H1 (cell line): ENCODE results near the gene ARHGAP18. TPM values are rescaled to one million over a fixed set of nuclear protein-coding genes. Genes with fewer than 3 reads are reported as not detected.
A peak's percentile ranks its signal among the peaks of the same experiment; 100 is the strongest.

Experiments
- CTCF ChIA-PET: fragments of 300-600 bp; sonication (Branson Sonifier 250); formaldehyde crosslinking; loops from one replicate; lab custom pipeline; 2021; ENCODE audit not compliant: partially characterized antibody; lab: Charles Lee
- POLR2A ChIA-PET: fragments of 300-600 bp; sonication (Branson Sonifier 250); formaldehyde crosslinking; loops from one replicate; lab custom pipeline; 2021; ENCODE audit warnings: inconsistent platforms; ENCODE audit not compliant: partially characterized antibody; lab: Charles Lee
- DNase-seq, 2 experiments: peaks; one replicate each; pipeline versions ENCODE4 v3.0.0 to v3.0.0-alpha.2; 2010 to 2022; ENCODE audit warnings: low spot score in 2 of 2, low read depth in 1 of 2, mixed read lengths in 1 of 2
- FAIRE-seq: peaks from 2 replicates; lab custom pipeline; 2011; peaks lifted over from hg19 to GRCh38; lab: Jason Lieb, UNC
- H2AFZ ChIP-seq: 2 replicates; pipeline ENCODE4 v1.8.1; 2012; ENCODE audit warnings: low read length, inconsistent platforms
- H2AK5ac ChIP-seq: 2 replicates; pipeline ENCODE4 v1.6.1; 2013; ENCODE audit warnings: low read depth, low read length
- H2BK120ac ChIP-seq: replicated peaks from 2 replicates; pipeline ENCODE3; 2013; ENCODE audit warnings: low read depth, low read length, inconsistent platforms
- H2BK12ac ChIP-seq: 2 replicates; pipeline ENCODE4 v1.6.1; 2013; ENCODE audit warnings: low read depth, low read length
- H2BK15ac ChIP-seq: 2 replicates; pipeline ENCODE4 v1.6.1; 2013; ENCODE audit warnings: low read length
- H2BK20ac ChIP-seq: 2 replicates; pipeline ENCODE4 v1.6.1; 2013; ENCODE audit warnings: low read length
- H2BK5ac ChIP-seq: 2 replicates; pipeline ENCODE4 v1.6.1; 2013; ENCODE audit warnings: low read depth, low read length
- H3K14ac ChIP-seq: 2 replicates; pipeline ENCODE4 v1.6.1; 2013; ENCODE audit warnings: inconsistent platforms; ENCODE audit not compliant: insufficient read length
- H3K18ac ChIP-seq: 2 replicates; pipeline ENCODE4 v1.6.1; 2013; ENCODE audit warnings: low read length; ENCODE audit errors: extremely low read depth
- H3K23ac ChIP-seq: 2 replicates; pipeline ENCODE4 v1.6.1; 2013; ENCODE audit warnings: inconsistent platforms; ENCODE audit not compliant: insufficient read length
- H3K23me2 ChIP-seq: 2 replicates; pipeline ENCODE4 v1.6.1; 2013; ENCODE audit warnings: low read depth, low read length
- H3K27ac ChIP-seq: 2 replicates; pipeline ENCODE4 v1.6.1; 2011; ENCODE audit warnings: low read depth, low read length, inconsistent platforms
- H3K27me3 ChIP-seq, 4 experiments: replicated peaks in 1 of 4; 1 replicate in 1 of 4; 2 replicates in 3 of 4; pipeline versions ENCODE4 v1.6.1 to v1.8.1; 2011 to 2013; ENCODE audit warnings: low read length in 3 of 4, mild to moderate bottlenecking in 3 of 4, inconsistent platforms in 2 of 4, mixed read lengths in 2 of 4, moderate library complexity in 1 of 4; ENCODE audit not compliant: control insufficient read depth in 3 of 4, insufficient read depth in 3 of 4; ENCODE audit errors: extremely low read depth in 1 of 4
- H3K36me3 ChIP-seq, 4 experiments: 2 replicates each; pipeline versions ENCODE4 v1.6.1 to v1.8.1; 2011 to 2013; ENCODE audit warnings: mild to moderate bottlenecking in 4 of 4, low read length in 3 of 4, moderate library complexity in 2 of 4, control low read depth in 1 of 4, inconsistent platforms in 1 of 4; ENCODE audit not compliant: insufficient read depth in 4 of 4, control insufficient read depth in 2 of 4
- H3K4ac ChIP-seq: replicated peaks from 2 replicates; pipeline ENCODE3; 2013; ENCODE audit warnings: low read length, low read depth, mixed read lengths, inconsistent platforms; ENCODE audit not compliant: insufficient read length
- H3K4me1 ChIP-seq, 4 experiments: replicated peaks in 1 of 4; 1 replicate in 1 of 4; 2 replicates in 3 of 4; pipeline versions ENCODE4 v1.6.1 to v1.8.1; 2011 to 2013; ENCODE audit warnings: low read length in 3 of 4, inconsistent platforms in 2 of 4, mixed read lengths in 1 of 4; ENCODE audit not compliant: insufficient read depth in 4 of 4, control insufficient read depth in 3 of 4
- H3K4me2 ChIP-seq, 2 experiments: 2 replicates each; pipeline versions ENCODE4 v1.6.1 to v1.8.1; 2011 to 2013; ENCODE audit warnings: low read depth in 2 of 2, low read length in 2 of 2, control low read depth in 1 of 2, inconsistent platforms in 1 of 2, mild to moderate bottlenecking in 1 of 2; ENCODE audit not compliant: insufficient read depth in 1 of 2
- H3K4me3 ChIP-seq, 4 experiments: fragments of 200-600, 300-600 bp in 1 of 4; sonication (generic), shearing (Covaris generic), sonication (Bioruptor Twin) in 1 of 4; 2 replicates each; pipeline versions ENCODE4 v1.5.1 to v1.8.1; 2011 to 2016; ENCODE audit warnings: low read length in 4 of 4, low read depth in 3 of 4, control low read depth in 2 of 4, inconsistent platforms in 2 of 4, mild to moderate bottlenecking in 2 of 4, mixed read lengths in 1 of 4, moderate library complexity in 1 of 4; ENCODE audit not compliant: insufficient read depth in 2 of 4; ENCODE audit errors: extremely low read depth in 1 of 4
- H3K56ac ChIP-seq: replicated peaks from 2 replicates; pipeline ENCODE3; 2013; ENCODE audit warnings: low read depth, mild to moderate bottlenecking, mixed read lengths, low read length, inconsistent platforms; ENCODE audit not compliant: insufficient read length
- H3K79me1 ChIP-seq: 2 replicates; pipeline ENCODE4 v1.6.1; 2013; ENCODE audit warnings: low read depth, low read length, control low read depth
- H3K79me2 ChIP-seq, 2 experiments: 2 replicates each; pipeline versions ENCODE4 v1.6.1 to v1.8.1; 2012 to 2013; ENCODE audit warnings: low read length in 2 of 2, mild to moderate bottlenecking in 2 of 2, inconsistent platforms in 1 of 2; ENCODE audit not compliant: insufficient read depth in 2 of 2, control insufficient read depth in 1 of 2
- H3K9ac ChIP-seq, 4 experiments: replicated peaks in 1 of 4; 1 replicate in 1 of 4; 2 replicates in 3 of 4; pipeline versions ENCODE4 v1.6.1 to v1.8.1; 2011 to 2013; ENCODE audit warnings: low read depth in 3 of 4, low read length in 3 of 4, control low read depth in 2 of 4, mild to moderate bottlenecking in 2 of 4, moderate library complexity in 2 of 4, inconsistent platforms in 1 of 4; ENCODE audit errors: extremely low read depth in 1 of 4
- H3K9me3 ChIP-seq, 2 experiments: 2 replicates each; pipeline versions ENCODE4 v1.6.1 to v1.8.1; 2012 to 2013; ENCODE audit warnings: mild to moderate bottlenecking in 2 of 2, moderate library complexity in 2 of 2, control low read depth in 1 of 2, inconsistent platforms in 1 of 2, low read depth in 1 of 2, low read length in 1 of 2, mixed read lengths in 1 of 2; ENCODE audit not compliant: insufficient read depth in 2 of 2
- H4K20me1 ChIP-seq, 2 experiments: replicated peaks in 1 of 2; 2 replicates each; pipeline versions ENCODE3 to v1.8.1; 2011 to 2013; ENCODE audit warnings: inconsistent platforms in 2 of 2, low read length in 2 of 2, mild to moderate bottlenecking in 1 of 2; ENCODE audit not compliant: insufficient read depth in 2 of 2, control insufficient read depth in 1 of 2
- H4K5ac ChIP-seq: 2 replicates; pipeline ENCODE4 v1.6.1; 2013; ENCODE audit warnings: low read length, low read depth, mixed read lengths, inconsistent platforms; ENCODE audit not compliant: insufficient read length
- H4K8ac ChIP-seq: 2 replicates; pipeline ENCODE4 v1.8.0; 2013; ENCODE audit warnings: mild to moderate bottlenecking, moderate library complexity, low read length, inconsistent platforms; ENCODE audit not compliant: insufficient read depth; ENCODE audit errors: extremely low read depth
- H4K91ac ChIP-seq: replicated peaks from 2 replicates; pipeline ENCODE3; 2013; ENCODE audit warnings: low read length, mixed read lengths, inconsistent platforms; ENCODE audit not compliant: insufficient read length
- CEBPB ChIP-seq: IDR thresholded peaks from 2 replicates; pipeline ENCODE4 v1.6.1; 2012; ENCODE audit warnings: low read depth, low read length
- CREB1 ChIP-seq: IDR thresholded peaks from 2 replicates; pipeline ENCODE4 v1.6.1; 2012; ENCODE audit warnings: inconsistent platforms
- WGBS, 2 experiments: shearing (Covaris generic) in 1 of 2; methylation state at CpG; one replicate each; pipeline versions ENCODE4 v1.1.6 to v1.1.7; 2013 to 2015; ENCODE audit warnings: low lambda C conversion rate in 2 of 2, mixed read lengths in 2 of 2, inconsistent platforms in 1 of 2, low coverage in 1 of 2, missing lambda C conversion rate in 1 of 2; ENCODE audit not compliant: insufficient replicate concordance in 2 of 2, insufficient coverage in 1 of 2, insufficient read length in 1 of 2; ENCODE audit errors: extremely low coverage in 1 of 2, missing lambda C conversion rate in 1 of 2; 5-methylcytosine and 5-hydroxymethylcytosine counted together
- polyA plus RNA-seq, 7 experiments: library from polyadenylated mRNA; depleted of rRNA in 3 of 7; stranded (reverse) in 5 of 7; unstranded in 2 of 7; fragments of >200 nt in 5 of 7; fragments of 200-250 nt in 2 of 7; gene quantifications; 1 replicate in 5 of 7; 2 replicates in 1 of 7; 4 replicates in 1 of 7; pipeline versions ENCODE4 v1.2.1 to v1.2.3, GENCODE V29; 2011 to 2013; ENCODE audit warnings: missing spikeins in 2 of 7, mixed read lengths in 2 of 7
- total RNA-seq: library from RNA; stranded (reverse); fragmentation: NEBNext Ultra II Directional; extraction: Animal tissue kit (Norgen Biotek cat#: 25700); gene quantifications from 2 replicates; pipeline ENCODE4 v1.2.1, GENCODE V29; 2021

The ARHGAP18 gene
- total and polyA plus RNA-seq, 2 of the 8 experiments (the other 6 are each of a cell fraction or from before 2014, with no cell fraction given) = 0.83 to 4.5 TPM

- TF ChIP-seq CREB1 = no peak
- TF ChIP-seq CEBPB = peak; percentile 25; the same call in 1 of the 2 replicates
- no peaks in the 10 kb centered on the region for H3K27me3 ChIP-seq
Measured at GRCh38 chr6:129558248-129558647, 151.7 kb downstream of the ARHGAP18 start.

More at GRCh38 chr6:129558248-129558647, 151.7 kb downstream of the ARHGAP18 start:
- H3K4ac ChIP-seq = no peak overlapping the region
- no peak overlapping the region for H3K4me2 ChIP-seq
- H2AFZ ChIP-seq = no peak overlapping the region
- H2BK15ac ChIP-seq = no peak overlapping the region
- no peak overlapping the region for H2BK12ac ChIP-seq
- H3K23ac ChIP-seq = no peak overlapping the region
- POLR2A ChIA-PET = no interaction called here
- DNase-seq (no peak), FAIRE-seq (no peak)
- H3K18ac ChIP-seq = no peak overlapping the region
- H3K9me3 ChIP-seq = no peaks in the 10 kb centered on the region
- H3K56ac ChIP-seq = no peak overlapping the region
- H3K27ac ChIP-seq = no peak overlapping the region
- H3K14ac ChIP-seq = no peak overlapping the region
- no peak overlapping the region for H4K91ac ChIP-seq
- 82% methylated on average over 1 of the region's 1 CpG; no CpG with 5 or more reads in 1 of the 2 experiments for WGBS, 2 experiments
- H3K9ac ChIP-seq = no peak overlapping the region
- no peaks in the 10 kb centered on the region for H3K79me2 ChIP-seq
- H4K8ac ChIP-seq = no peak overlapping the region
- CTCF ChIA-PET = interaction anchor here (1.3 kb wide), 1 partner anchor 57 kb away, joined by 3 read pairs; no protein-coding TSS in a partner anchor
- H3K4me1 ChIP-seq = no peaks in the 10 kb centered on the region
- H3K23me2 ChIP-seq = no peaks in the 10 kb centered on the region
- H4K5ac ChIP-seq = no peak overlapping the region
- no peak overlapping the region for H2BK5ac ChIP-seq
- H4K20me1 ChIP-seq = no peaks in the 10 kb centered on the region
- H3K36me3 ChIP-seq = no peaks in the 10 kb centered on the region
- H3K4me3 ChIP-seq = no peak overlapping the region
- no peak overlapping the region for H2BK120ac ChIP-seq
- no peak overlapping the region for H2BK20ac ChIP-seq
- H3K79me1 ChIP-seq = no peaks in the 10 kb centered on the region
- H2AK5ac ChIP-seq = no peak overlapping the region
